ENCODE data around the gene HSD11B2. TPM values are rescaled to one million over a fixed set of nuclear protein-coding genes. Genes with fewer than 3 reads are reported as not detected.

Gene HSD11B2
- total and polyA plus RNA-seq, 4 donors: 2.6 to 39.8 (median 6.7) TPM

DNA sequence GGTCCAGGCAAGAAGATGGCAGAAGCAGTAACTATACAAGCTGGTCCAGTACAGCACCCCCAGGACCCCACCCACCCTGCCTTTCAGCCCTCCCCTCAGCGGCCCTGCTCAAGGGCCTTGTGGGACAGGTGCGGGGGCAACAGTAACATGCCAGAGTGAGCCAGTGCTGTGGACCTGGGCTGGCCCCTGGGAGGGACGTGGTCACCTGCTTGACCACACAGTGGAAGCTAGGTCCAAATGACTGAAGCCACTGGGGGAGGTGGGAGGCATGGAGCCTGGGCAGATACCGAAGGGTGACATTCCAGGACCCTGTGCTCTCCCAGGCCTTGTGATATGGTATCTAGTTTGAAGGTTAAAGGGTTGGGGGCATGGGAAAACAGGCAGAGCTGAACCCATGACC, 32.8 kb downstream of the HSD11B2 start:
- Histone ChIP-seq H3K4me3 (no peak overlapping the region), H3K36me3 (ENCODE audit: control insufficient read depth in 4 of 4, insufficient read depth in 4 of 4, low read length in 4 of 4) (peaks cover 0 to 9% (median 0%) of the 10 kb centered on the region in 4 donors), H3K9me3 (ENCODE audit: control insufficient read depth in 4 of 4, insufficient read depth in 3 of 4, low read length in 3 of 4) (no peaks in the 10 kb centered on the region), H3K27ac (ENCODE audit: low read depth in 1 of 2, low read length in 1 of 2) (no peak overlapping the region), H3K27me3 (ENCODE audit: control insufficient read depth in 3 of 3, insufficient read depth in 3 of 3, low read length in 2 of 3) (no peaks in the 10 kb centered on the region), H3K9ac (ENCODE audit: insufficient read depth in 1 of 2, low read length in 2 of 2) (no peak overlapping the region), H3K4me1 (ENCODE audit: control insufficient read depth in 5 of 5, insufficient read depth in 5 of 5, low read length in 5 of 5) (peaks cover 9 to 50% (median 13%) of the 10 kb centered on the region in 5 donors)
- DNase-seq: no peak
- 96 to 98% methylated on average over 4 of the region's 4 CpGs for WGBS, 2 donors
- no peak for ATAC-seq (ENCODE audit: insufficient read depth, low FRiP score)
- TF ChIP-seq, protein P1, sequence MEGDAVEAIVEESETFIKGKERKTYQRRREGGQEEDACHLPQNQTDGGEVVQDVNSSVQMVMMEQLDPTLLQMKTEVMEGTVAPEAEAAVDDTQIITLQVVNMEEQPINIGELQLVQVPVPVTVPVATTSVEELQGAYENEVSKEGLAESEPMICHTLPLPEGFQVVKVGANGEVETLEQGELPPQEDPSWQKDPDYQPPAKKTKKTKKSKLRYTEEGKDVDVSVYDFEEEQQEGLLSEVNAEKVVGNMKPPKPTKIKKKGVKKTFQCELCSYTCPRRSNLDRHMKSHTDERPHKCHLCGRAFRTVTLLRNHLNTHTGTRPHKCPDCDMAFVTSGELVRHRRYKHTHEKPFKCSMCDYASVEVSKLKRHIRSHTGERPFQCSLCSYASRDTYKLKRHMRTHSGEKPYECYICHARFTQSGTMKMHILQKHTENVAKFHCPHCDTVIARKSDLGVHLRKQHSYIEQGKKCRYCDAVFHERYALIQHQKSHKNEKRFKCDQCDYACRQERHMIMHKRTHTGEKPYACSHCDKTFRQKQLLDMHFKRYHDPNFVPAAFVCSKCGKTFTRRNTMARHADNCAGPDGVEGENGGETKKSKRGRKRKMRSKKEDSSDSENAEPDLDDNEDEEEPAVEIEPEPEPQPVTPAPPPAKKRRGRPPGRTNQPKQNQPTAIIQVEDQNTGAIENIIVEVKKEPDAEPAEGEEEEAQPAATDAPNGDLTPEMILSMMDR (IDR thresholded peaks at IDR 0.05; ENCODE audit: control extremely low read depth, extremely low read depth): no peak

DNA sequence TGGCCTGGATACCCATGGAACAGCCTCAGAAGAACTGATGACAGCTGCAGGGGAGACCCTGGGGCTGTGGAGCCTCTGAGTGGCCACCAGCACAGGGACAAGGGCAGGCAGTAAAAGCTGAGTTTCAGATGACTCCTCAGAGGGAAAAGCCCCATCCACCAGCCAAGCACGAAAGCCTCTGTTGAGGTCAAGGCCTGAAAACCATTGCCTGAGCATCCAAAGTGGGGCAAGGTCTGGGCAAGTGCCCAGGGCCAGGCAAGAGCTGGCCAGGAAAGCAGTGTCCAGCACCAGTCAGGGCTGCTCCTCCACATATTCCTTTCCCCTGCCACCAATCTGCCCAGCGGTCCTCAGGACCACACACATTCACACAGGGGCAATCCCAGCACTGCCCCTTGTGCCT, 33.6 kb downstream of the HSD11B2 start:
- ATAC-seq (ENCODE audit: insufficient read depth, low FRiP score): no peak

DNA sequence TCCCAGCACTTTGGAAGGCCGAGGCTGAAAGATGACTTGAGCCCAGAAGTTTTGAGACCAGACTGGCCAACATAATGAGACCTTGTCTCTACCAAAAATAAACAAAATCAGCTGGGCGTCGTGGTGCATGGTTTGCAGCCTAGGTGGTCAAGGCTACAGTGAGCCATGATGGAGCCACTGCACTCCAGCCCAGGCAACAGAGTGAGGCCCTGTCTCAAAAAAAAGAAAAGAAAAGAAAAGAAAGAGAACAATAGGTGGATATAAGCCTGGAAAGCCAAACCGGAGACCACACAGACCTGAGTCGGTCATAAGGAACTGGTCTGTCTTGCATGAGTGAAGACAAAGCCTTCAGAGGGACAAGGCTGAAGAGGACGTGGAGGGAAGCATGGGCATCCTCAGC, 35.7 kb downstream of the HSD11B2 start:
- ATAC-seq (ENCODE audit: insufficient read depth, low FRiP score) (no peak), DNase-seq (no peak)
- TF ChIP-seq, protein P1 (IDR thresholded peaks at IDR 0.05; ENCODE audit: control extremely low read depth, extremely low read depth): no peak
- no peak overlapping the region for H3K4me3 ChIP-seq
- WGBS, 2 donors: 81 to 86% methylated on average over 6 of the region's 6 CpGs
- H3K27ac ChIP-seq (ENCODE audit: low read depth in 1 of 2, low read length in 1 of 2): no peak overlapping the region
- H3K27me3 ChIP-seq (ENCODE audit: control insufficient read depth in 3 of 3, insufficient read depth in 3 of 3, low read length in 2 of 3): no peaks in the 10 kb centered on the region
- H3K9ac ChIP-seq (ENCODE audit: insufficient read depth in 1 of 2, low read length in 2 of 2): no peak overlapping the region
- peaks cover 0 to 1% (median 0%) of the 10 kb centered on the region in 4 donors for H3K36me3 ChIP-seq (ENCODE audit: control insufficient read depth in 4 of 4, insufficient read depth in 4 of 4, low read length in 4 of 4)
- H3K4me1 ChIP-seq (ENCODE audit: control insufficient read depth in 5 of 5, insufficient read depth in 5 of 5, low read length in 5 of 5): peaks cover 4 to 32% (median 7%) of the 10 kb centered on the region in 5 donors
- H3K9me3 ChIP-seq (ENCODE audit: control insufficient read depth in 4 of 4, insufficient read depth in 3 of 4, low read length in 3 of 4): no peaks in the 10 kb centered on the region

More for the DNA sequence above, 33.6 kb downstream of the HSD11B2 start:
- no peak overlapping the region for H3K4me3 ChIP-seq
- 88 to 89% methylated on average over 2 of the region's 2 CpGs for WGBS, 2 donors
- no peak overlapping the region for H3K9ac ChIP-seq (ENCODE audit: insufficient read depth in 1 of 2, low read length in 2 of 2)
- TF ChIP-seq, protein P1 (IDR thresholded peaks at IDR 0.05; ENCODE audit: control extremely low read depth, extremely low read depth): no peak
- no peak overlapping the region for H3K27ac ChIP-seq (ENCODE audit: low read depth in 1 of 2, low read length in 1 of 2)
- peaks cover 3 to 44% (median 9%) of the 10 kb centered on the region in 5 donors for H3K4me1 ChIP-seq (ENCODE audit: control insufficient read depth in 5 of 5, insufficient read depth in 5 of 5, low read length in 5 of 5)
- H3K27me3 ChIP-seq (ENCODE audit: control insufficient read depth in 3 of 3, insufficient read depth in 3 of 3, low read length in 2 of 3): no peaks in the 10 kb centered on the region
- peaks cover 0 to 7% (median 0%) of the 10 kb centered on the region in 4 donors for H3K36me3 ChIP-seq (ENCODE audit: control insufficient read depth in 4 of 4, insufficient read depth in 4 of 4, low read length in 4 of 4)
- no peak for DNase-seq
- H3K9me3 ChIP-seq (ENCODE audit: control insufficient read depth in 4 of 4, insufficient read depth in 3 of 4, low read length in 3 of 4): no peaks in the 10 kb centered on the region

DNA sequence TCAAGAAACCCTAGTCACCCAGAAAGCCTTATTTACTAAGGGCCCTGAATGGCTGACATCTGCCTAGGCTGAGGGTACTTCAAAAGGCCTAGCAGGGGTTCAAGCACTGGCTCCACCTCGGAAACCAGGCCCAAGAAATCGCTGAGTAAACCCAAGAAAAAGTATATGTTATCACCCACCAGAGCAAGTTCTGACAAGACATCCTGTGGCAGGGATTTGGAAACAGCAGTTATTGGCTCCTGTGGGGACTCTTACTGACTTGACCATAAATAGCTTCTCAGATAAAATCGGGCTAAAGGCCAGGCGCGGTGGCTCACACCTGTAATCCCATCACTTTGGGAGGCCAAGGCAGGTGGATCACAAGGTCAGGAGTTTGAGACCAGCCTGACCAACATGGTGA, 37.8 kb downstream of the HSD11B2 start:
- H3K9ac ChIP-seq (ENCODE audit: insufficient read depth in 1 of 2, low read length in 2 of 2): no peak overlapping the region
- H3K4me3 ChIP-seq: no peak overlapping the region
- no peaks in the 10 kb centered on the region for H3K36me3 ChIP-seq (ENCODE audit: control insufficient read depth in 4 of 4, insufficient read depth in 4 of 4, low read length in 4 of 4)
- no peak for DNase-seq
- no peak overlapping the region for H3K27ac ChIP-seq (ENCODE audit: low read depth in 1 of 2, low read length in 1 of 2)
- WGBS, 2 donors: 70 to 74% methylated on average over 5 of the region's 5 CpGs
- no peak for ATAC-seq (ENCODE audit: insufficient read depth, low FRiP score)
- H3K27me3 ChIP-seq (ENCODE audit: control insufficient read depth in 3 of 3, insufficient read depth in 3 of 3, low read length in 2 of 3): no peaks in the 10 kb centered on the region
- no peaks in the 10 kb centered on the region for H3K9me3 ChIP-seq (ENCODE audit: control insufficient read depth in 4 of 4, insufficient read depth in 3 of 4, low read length in 3 of 4)
- peaks cover 4 to 25% (median 7%) of the 10 kb centered on the region in 5 donors for H3K4me1 ChIP-seq (ENCODE audit: control insufficient read depth in 5 of 5, insufficient read depth in 5 of 5, low read length in 5 of 5)
- TF ChIP-seq, protein P1 (IDR thresholded peaks at IDR 0.05; ENCODE audit: control extremely low read depth, extremely low read depth): no peak
